CD1c-positive myeloid dendritic cell (primary cell): Measurements from ENCODE around the gene PMVK.

Source experiments
- DNase-seq: peaks from one replicate; pipeline ENCODE4 v3.0.0-alpha.2; 2016; ENCODE audit errors: extremely low spot score

The PMVK gene

DNA sequence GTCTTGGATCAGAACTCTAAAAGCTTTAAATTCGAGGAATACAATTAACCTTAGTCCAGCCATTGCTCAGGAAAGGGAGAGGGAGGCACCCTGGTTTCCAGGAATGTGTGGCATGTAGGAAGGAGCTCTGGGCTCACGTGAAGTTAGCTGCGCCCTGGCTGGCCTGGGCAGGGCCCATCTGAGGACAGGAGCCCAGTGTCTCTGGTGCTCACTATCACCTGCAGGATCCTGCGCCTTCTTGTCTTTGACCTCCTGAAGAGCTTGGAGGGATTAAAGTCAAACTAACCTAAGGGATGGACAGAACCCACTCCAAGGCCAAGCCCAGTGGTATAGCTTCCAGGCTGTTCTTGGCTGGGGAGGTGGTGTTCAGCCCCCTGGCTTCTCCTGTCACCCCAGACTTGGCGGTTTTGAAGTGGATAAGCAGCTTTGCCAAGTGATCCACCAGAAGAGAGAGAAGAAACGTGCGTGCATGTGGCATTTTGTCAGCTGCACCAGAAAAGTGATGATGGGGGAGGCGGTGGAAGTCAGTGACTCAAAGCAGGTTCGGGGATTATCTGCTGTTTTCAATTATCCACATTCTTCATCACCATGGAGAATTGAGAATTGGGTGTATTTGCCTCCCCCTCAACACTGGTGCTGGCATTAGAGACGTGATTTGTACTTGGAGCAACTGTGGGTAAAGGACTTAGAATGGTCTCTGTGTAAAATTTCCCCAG is 54.5 kb downstream of the PMVK start:
- no peak for DNase-seq

DNA sequence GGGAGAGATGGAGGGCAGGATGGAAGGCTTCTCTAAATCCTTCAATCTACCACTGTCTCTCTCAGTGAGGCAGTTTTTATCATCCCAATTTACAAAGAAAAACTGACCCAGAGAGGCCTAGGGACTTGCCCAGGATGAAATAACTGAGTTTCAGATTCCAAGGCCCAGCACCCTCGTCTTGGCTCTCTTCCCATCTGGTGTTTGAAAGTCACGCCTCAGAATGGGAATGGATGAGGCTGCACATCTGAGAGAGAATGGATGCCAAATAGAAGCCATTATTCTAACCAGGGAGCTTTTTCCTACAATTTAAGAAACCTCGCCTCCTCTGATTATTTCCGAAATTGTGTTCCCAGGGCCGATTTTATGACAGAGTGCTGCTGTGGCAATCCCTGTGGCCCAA is 55.8 kb downstream of the PMVK start:
- DNase-seq, result no peak

DNA sequence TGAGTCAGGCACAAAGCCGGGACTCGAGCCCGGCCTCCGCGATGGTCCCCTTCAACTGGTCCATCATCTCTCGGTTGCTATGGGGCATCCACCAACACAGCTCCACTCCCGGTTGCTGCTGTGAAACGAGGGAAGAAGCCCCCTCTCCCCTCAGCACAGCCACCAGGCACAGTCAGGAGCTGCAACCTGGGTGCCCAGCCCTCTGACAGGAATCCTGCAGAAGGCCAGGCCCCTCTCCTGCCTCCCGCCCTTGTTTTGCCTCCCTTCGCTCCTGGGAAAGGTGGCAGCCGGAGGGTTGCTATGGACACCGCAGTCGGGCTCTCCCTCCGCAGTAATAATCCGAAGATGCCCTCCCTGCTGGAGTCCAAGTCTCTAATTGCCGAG is 57.5 kb downstream of the PMVK start:
- no peak for DNase-seq

DNA sequence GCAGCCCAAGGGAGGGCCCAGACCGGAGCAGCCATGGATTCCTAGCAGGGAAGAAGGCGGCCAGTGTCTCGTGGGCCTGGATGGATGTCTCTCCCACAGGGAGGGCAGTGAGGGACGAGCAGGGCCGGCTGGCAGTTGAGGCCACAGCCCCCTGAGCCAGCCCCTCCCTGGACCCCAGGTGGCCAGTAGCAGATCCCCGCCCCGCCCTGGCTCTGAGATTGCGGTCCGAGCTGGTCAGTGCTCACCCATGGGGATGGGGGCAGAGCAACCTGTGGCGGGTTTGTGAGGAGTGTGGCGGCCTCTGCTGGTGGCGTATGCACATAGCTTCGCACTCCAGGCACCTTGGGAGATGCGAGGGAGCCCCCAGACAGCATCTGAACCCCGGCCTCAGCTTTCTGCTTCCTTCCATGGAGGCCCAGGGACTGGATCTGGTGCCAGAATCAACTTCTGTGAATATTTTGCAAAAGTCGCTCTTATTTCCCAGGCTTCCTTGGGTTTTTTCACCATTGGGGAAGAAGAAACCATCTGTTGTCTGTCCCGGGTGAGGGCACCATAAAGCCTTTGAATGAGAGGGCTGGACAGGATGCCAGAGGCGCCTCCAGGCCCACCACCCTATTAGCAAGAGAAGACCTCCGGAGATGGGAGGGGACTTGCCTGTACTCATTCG is 58.0 kb downstream of the PMVK start:
- DNase-seq, result peak; percentile 72

DNA sequence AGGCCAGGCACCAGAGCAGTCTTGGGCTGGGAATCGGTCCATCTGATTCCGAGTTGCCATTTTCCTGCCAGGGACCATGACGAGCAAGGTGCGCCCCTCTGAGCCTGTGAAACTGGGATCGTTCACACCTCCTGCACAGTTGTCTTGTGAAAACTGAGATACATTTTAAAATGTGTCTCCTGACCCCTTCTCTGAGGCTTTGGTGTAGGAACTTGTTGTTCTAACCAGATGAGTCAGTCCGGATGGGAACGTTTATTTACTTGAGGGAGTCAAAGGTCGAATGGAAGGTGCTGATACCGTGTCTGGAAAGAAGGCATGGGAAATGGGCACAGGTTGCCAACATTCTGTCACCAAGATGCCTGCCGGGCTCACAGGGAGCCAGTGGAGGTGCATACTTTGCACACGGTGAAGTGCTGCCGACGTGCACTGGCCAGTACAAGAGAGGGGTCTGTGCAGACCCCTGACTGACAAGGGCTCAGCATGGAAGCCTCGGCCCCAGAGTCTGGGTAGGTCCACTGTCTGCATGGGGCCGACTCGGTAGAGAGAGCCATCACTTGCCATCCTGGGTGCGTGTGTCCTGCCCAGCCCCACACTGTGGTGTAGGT is 59.0 kb downstream of the PMVK start:
- DNase-seq, result no peak

DNA sequence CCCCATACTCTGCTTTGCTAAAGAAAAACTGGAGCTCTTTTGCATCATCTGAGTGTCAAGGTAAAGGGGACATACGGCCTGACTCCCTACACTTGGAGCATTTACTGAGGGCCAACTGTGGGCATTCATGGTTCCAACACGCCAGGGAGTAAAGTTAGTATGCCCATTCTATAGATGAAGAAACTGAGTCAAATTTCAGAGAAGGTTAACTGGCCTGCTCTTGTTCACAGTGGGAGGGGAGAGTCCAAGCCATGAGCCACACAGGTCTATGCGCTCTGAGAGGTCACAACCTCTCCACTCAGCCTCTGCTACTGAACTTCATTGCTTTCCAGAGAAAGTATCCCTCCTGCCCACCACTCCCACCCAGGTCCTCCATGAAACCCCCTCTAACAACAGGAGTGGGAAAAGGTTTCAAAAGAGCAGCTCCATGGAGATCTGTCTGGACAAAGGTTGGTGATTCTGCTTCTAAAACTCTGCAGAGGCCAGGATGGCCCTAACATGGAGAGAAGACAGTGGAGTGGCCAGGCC is 59.6 kb downstream of the PMVK start:
- DNase-seq, result no peak
